Skin of body (tissue), 2 donors: ENCODE data around the gene ADRA1B. TPM values are rescaled to one million over a fixed set of nuclear protein-coding genes. Genes with fewer than 3 reads are reported as not detected.
A peak's percentile ranks its signal among the peaks of the same experiment; 100 is the strongest.

ENCODE experiments used
- DNase-seq: peaks from one replicate; lab custom pipeline; 2025; lab: John Stamatoyannopoulos, UW
- total RNA-seq: library from RNA; depleted of rRNA; stranded (reverse); fragments of >200 nt; gene quantifications from one replicate; pipeline ENCODE4 v1.2.3, GENCODE V29; 2014

Gene ADRA1B
- total RNA-seq, 1 donor from 2014 or later, result 0.79 TPM

GRCh38 chr5:159901772-159902171 lies 14.5 kb upstream of the ADRA1B start:
- no peak for DNase-seq

DNA sequence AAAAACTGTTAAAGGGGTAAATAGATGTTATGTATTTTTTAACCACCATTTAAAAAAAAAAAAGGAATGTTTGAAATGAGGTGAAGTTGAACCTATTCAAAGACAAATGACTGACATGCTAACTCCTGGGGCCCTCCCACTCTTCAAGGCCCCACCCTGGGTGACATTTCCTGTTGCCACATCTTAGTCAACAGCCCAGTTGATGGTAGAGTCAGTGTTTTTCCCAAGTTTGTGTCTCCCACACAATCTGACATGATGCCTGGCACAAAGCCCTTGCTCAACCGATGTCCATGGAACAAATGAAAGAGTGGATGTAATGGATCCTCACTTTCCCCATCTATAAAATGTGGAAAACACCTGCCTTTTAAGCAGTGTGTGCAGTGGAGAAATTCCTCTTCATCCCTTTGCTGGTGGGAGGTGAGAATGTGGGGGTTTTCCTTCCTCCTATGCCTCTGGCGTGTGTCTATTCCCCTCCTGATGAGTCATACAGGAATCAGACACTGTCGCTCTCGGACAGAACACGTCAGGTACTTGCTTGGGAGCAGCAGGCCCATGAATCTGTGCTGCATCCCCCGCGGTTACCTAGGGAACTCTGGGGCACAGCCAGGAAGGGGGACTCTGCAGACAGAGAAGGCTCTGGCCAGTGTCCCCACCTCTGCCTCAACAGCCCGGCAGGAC lies 13.7 kb upstream of the ADRA1B start:
- DNase-seq, result no peak

DNA sequence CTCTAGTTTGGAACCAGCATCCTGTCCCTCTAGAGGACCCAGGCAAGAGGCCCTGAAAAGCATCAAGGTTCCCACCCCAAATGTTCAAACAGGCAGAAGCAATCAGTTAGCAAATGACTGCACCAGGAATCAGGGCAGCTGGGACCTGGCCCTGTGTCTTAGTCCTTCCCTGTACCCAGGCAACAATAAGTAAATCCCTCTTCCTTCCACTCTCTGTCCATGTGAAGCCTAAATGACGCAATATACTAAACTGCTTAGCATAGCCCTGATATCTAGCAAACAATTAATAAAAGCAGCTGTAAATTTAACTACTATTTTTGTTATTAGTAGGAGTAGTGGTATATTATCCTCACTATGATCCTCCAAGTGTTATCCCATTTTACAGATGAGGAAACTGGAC lies 13.2 kb upstream of the ADRA1B start:
- no peak for DNase-seq

DNA sequence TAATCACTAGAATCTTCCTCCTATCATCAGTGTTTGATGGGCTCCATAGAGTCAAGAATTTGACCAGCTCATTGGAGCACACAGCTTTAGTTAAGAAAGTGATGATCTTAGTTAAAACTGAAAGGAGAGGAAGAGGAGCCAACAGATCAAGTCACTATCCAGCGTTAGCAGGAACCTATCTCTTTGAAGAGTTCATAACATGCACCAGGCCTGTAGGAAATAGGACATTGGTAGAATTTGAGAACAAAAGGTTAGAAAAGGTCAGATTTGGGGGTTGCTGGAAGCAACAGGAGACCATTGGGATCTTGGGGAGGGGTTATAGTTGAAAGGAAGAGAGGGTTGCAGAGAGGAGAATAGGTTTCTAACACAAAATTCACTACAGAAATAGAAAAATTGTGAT lies 11.4 kb upstream of the ADRA1B start:
- no peak for DNase-seq

- DNase-seq, result no peak
Observed at GRCh38 chr5:159905496-159905895, 10.8 kb upstream of the ADRA1B start.

GRCh38 chr5:159906463-159906862 lies 9.8 kb upstream of the ADRA1B start:
- DNase-seq, result no peak

- DNase-seq, result no peak
Observed at GRCh38 chr5:159906943-159907342, 9.3 kb upstream of the ADRA1B start.

DNA sequence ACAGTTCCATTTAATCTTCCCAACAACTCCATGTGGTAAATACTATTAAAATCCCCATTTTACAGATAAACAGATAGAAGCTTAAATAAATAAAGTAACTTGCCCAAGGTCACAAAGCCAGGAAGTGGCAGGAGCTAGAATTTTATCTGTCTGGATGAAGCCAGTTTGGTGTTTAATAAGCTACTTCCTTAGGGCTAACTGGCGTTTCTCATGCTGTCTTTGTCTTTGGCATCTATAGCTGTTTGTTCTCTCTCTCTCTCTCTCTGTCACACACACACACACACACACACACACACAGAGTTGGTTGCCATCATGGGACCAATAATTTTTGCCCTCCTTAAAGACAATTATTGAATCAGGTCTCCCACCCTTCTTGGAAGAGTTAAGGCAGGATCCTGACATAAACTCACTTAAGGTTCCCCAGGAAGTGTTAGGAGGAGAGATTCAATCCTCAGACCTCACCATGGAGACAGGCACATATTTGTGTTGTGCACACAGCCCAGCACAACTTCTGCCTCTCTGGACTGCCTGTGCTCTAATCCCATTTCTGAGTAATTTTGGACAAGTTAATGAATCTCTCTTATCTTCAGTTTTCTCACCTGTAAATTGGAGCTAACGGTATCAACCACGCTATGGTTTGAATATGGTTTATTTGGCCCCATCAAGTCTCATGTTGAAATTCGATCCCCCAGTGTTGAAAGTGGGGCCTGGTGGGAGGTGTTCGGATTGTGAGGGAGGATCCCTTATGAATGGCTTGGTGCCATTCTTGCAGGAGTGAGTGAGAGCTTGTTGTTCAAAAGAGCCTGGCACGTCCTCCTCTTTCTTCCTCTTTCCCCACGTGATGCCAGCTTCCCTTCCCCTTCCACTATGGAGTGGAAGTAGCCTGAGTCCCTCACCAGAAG lies 8.3 kb upstream of the ADRA1B start:
- no peak for DNase-seq

GRCh38 chr5:159908591-159908940 lies 7.7 kb upstream of the ADRA1B start:
- peak; percentile 27 for DNase-seq

GRCh38 chr5:159909126-159909525 lies 7.2 kb upstream of the ADRA1B start:
- no peak for DNase-seq

GRCh38 chr5:159910207-159910842 lies 6.0 kb upstream of the ADRA1B start:
- DNase-seq, result no peak

DNA sequence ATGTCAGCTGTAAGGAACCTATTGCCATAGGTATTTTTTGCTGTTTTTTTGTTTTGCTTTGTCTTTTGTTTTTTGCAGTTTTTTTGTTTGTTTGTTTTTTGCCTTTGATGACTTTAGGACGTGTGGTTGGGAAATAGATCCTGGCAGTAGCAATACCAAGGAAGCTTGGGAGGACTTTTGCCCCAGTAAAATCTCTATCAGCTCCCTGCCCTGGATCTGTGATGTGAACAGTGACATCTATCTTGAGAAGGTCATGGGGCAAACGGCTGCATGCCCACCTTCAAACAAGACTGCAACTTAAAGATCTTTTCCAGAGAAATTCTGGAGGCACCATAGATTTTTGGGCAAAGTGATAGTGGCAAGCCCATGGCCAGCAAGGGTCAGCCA lies 5.4 kb upstream of the ADRA1B start:
- no peak for DNase-seq

DNA sequence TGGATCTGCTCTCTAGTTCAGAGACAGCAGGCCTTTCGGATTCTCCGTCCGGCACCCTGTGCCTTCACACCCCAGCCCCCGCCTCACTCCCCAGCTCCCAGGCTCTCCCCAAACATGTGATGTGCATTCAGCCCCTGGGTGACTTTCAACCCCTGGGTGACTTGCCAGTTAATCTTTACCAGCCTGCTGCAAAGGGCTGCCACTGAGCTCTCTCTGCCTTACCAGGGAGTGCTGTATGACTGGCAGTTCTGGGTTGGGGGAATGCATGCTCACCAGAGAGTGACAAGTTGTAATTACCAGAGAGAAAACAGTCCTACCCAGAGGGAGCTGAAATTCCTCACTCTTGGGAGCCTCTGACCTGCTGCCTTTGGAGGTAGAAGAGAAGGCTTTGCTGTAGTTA lies 4.9 kb upstream of the ADRA1B start:
- no peak for DNase-seq

DNA sequence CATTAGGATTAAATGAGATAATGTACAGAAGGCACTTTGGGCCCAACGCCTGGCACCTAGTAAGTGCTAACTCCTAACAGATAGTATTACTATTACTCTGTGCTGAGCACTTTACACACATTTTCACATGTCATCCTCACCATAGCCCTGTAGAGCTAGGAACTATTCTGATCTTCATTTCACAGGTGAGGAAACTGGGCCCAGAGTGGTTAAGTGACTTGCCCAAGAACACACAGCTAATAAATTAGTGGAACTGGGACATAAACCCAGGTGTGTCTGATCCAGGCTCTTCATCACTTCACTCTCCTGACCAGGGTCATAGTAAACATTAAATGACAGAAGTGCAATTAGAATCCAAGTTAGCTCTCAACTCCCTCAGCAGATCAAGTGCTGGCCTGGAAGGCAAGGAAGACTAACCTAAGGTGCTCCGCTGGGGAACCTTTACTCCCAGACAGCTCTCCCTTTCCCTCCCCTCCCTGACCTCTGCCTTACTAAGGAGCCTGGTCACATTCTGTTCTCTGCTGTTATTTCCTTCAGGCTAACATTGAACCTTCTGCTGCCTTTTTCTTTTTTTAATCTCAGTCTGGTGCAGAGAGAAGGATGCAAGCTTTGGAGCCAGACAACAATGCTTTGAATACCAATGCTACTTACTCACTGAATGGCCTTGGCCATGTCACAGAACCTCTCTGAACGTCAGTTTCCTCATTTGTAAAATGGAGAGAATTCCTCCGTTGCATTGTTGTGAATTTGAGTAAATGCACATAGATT lies 4.1 kb upstream of the ADRA1B start:
- DNase-seq, result no peak

- DNase-seq, result no peak
Observed at GRCh38 chr5:159913048-159913447, 3.2 kb upstream of the ADRA1B start.

DNA sequence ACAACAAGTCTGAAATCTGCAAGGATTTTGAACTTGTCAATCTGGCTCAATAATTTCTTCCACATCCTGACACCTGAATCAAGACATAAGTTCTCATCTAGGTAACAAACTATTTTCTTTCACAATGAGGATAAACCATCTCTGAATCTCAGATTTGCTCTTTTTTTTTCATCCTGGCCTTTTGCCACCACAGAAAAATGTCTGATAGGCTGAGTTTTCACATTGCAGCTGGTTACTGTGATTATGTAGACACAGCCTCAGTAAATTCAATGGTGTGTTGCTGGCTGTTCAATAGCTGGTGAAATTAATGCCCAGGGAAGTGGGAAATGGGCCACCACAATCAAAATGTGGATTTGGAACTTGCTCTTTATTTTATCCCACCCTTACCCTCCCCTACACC lies 2.8 kb upstream of the ADRA1B start:
- DNase-seq, result no peak

DNA sequence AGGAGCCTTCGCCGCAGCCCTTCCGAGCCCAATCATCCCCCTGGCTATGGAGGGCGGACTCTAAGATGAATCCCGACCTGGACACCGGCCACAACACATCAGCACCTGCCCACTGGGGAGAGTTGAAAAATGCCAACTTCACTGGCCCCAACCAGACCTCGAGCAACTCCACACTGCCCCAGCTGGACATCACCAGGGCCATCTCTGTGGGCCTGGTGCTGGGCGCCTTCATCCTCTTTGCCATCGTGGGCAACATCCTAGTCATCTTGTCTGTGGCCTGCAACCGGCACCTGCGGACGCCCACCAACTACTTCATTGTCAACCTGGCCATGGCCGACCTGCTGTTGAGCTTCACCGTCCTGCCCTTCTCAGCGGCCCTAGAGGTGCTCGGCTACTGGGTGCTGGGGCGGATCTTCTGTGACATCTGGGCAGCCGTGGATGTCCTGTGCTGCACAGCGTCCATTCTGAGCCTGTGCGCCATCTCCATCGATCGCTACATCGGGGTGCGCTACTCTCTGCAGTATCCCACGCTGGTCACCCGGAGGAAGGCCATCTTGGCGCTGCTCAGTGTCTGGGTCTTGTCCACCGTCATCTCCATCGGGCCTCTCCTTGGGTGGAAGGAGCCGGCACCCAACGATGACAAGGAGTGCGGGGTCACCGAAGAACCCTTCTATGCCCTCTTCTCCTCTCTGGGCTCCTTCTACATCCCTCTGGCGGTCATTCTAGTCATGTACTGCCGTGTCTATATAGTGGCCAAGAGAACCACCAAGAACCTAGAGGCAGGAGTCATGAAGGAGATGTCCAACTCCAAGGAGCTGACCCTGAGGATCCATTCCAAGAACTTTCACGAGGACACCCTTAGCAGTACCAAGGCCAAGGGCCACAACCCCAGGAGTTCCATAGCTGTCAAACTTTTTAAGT lies 819 bp downstream of the ADRA1B start:
- DNase-seq, result no peak

DNA sequence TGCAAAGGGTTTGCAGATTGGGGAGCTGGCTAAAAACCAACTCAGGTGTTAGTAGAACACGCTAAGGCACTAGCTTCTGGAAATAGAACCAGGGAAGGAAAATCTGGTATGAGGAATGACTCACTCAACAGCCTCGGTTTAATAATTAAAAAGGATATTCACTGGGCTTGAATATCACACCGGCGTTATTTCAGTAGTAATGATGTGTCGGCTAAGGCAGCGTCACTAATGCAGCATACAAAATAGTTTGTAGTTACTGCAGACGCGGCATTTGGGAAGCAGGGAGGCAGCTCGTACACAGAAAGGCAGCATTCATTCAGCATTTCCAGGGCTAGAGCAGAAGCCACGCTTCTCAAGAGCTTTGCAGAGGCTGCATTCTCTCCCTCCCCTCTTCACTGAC lies 1.7 kb downstream of the ADRA1B start:
- DNase-seq, result no peak

GRCh38 chr5:159921721-159922120 lies 5.4 kb downstream of the ADRA1B start:
- DNase-seq, result no peak

- no peak for DNase-seq
Observed at GRCh38 chr5:159923008-159923407, 6.7 kb downstream of the ADRA1B start.
